Measurements from ENCODE around the gene KIF2C. TPM values are rescaled to one million over a fixed set of nuclear protein-coding genes. Genes with fewer than 3 reads are reported as not detected.

Gene KIF2C
- total and polyA plus RNA-seq, 2 donors (not counting 1 experiment from before 2014, with no cell fraction given), result 0.25 to 0.69 TPM

GRCh38 chr1:44721485-44722361 is 17.9 kb upstream of the KIF2C start:
- WGBS (ENCODE audit: insufficient coverage), result 8% methylated on average over 2 of the region's 14 CpGs
- ATAC-seq (ENCODE audit: low read depth), result peak; percentile 80
- Histone ChIP-seq H3K4me1 (ENCODE audit: control insufficient read depth in 2 of 2, insufficient read depth in 2 of 2, low read length in 2 of 2) (peaks cover 43 to 48% of the 10 kb centered on the region in 2 donors), H2AFZ (ENCODE audit: insufficient read depth, low read depth, low read length, poor library complexity, severe bottlenecking) (peak overlapping the region; percentile 7), H3K79me2 (ENCODE audit: control insufficient read depth, insufficient read depth, low read length) (no peaks in the 10 kb centered on the region), H3K36me3 (replicated peaks in 1 of 2; ENCODE audit: control extremely low read depth in 1 of 2, control insufficient read depth in 1 of 2, extremely low read depth in 1 of 2, insufficient read depth in 2 of 2, low read length in 1 of 2) (no peaks in the 10 kb centered on the region), H3K4me2 (replicated peaks; ENCODE audit: low read depth, low read length, poor library complexity, severe bottlenecking) (peak overlapping the region; percentile 49), H4K20me1 (ENCODE audit: control insufficient read depth, insufficient read depth, low read length, poor library complexity, severe bottlenecking) (no peaks in the 10 kb centered on the region), H3K9ac (ENCODE audit: low read length) (peak overlapping the region; percentile 46), H3K9me3 (ENCODE audit: control extremely low read depth in 1 of 3, control insufficient read depth in 2 of 3, insufficient read depth in 1 of 3, low read length in 2 of 3) (peaks cover 0 to 6% (median 0%) of the 10 kb centered on the region in 3 donors), H3K27ac (ENCODE audit: low read length in 2 of 2) (peak overlapping the region; percentile 88 to 93), H3K4me3 (ENCODE audit: control extremely low read depth in 1 of 5, extremely low read depth in 1 of 5, insufficient read depth in 1 of 5, low read depth in 2 of 5, low read length in 4 of 5) (peak overlapping the region in 3 of 5 experiments; percentile 8 to 21 (median 15)), H3K27me3 (replicated peaks in 1 of 4; ENCODE audit: control extremely low read depth in 1 of 4, control insufficient read depth in 3 of 4, insufficient read depth in 4 of 4, low read length in 3 of 4) (no peaks in the 10 kb centered on the region)
- intact Hi-C loops (cut with micrococcal nuclease), result loop anchor here (1.0 to 5.0 kb wide), 4 partner anchors 8 to 49 kb away; partner anchors contain the start of genes ARMH1, KIF2C and TMEM53
- H3K4me3 Mint-ChIP-seq, result peak overlapping the region; percentile 78
- ChIA-PET CTCF (interaction anchor here (0.7 to 14.7 kb wide), 18 partner anchors 8 to 580 kb away, joined by 3 to 196 read pairs (median 6); partner anchors contain the start of genes EIF2B3, RNU5D-1, RPS8 and UROD), POLR2A (interaction anchor here (0.7 to 4.3 kb wide), 21 partner anchors 9 to 769 kb away, joined by 3 to 50 read pairs (median 8); partner anchors contain the start of genes ARMH1, BTBD19, DYNLT4 and EIF2B3)
- no peaks in the 10 kb centered on the region for H3K9me3 Mint-ChIP-seq (ENCODE audit: insufficient read depth)
- DNase-seq, result peak; percentile 91
- TF ChIP-seq, protein P1, sequence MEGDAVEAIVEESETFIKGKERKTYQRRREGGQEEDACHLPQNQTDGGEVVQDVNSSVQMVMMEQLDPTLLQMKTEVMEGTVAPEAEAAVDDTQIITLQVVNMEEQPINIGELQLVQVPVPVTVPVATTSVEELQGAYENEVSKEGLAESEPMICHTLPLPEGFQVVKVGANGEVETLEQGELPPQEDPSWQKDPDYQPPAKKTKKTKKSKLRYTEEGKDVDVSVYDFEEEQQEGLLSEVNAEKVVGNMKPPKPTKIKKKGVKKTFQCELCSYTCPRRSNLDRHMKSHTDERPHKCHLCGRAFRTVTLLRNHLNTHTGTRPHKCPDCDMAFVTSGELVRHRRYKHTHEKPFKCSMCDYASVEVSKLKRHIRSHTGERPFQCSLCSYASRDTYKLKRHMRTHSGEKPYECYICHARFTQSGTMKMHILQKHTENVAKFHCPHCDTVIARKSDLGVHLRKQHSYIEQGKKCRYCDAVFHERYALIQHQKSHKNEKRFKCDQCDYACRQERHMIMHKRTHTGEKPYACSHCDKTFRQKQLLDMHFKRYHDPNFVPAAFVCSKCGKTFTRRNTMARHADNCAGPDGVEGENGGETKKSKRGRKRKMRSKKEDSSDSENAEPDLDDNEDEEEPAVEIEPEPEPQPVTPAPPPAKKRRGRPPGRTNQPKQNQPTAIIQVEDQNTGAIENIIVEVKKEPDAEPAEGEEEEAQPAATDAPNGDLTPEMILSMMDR (IDR thresholded peaks at IDR 0.05), result no peak
- no peak for TF ChIP-seq EZH2 (IDR thresholded peaks at IDR 0.05; ENCODE audit: borderline replicate concordance, insufficient read depth, low read depth, low read length, poor library complexity, severe bottlenecking)
- peaks cover 62% of the 10 kb centered on the region for H3K4me1 Mint-ChIP-seq
- no peaks in the 10 kb centered on the region for H3K27me3 Mint-ChIP-seq
- peak overlapping the region; percentile 99 for H3K27ac Mint-ChIP-seq

All from B cell (primary cell).